ENCODE measurements around the gene KDM2A.

Gene KDM2A

DNA sequence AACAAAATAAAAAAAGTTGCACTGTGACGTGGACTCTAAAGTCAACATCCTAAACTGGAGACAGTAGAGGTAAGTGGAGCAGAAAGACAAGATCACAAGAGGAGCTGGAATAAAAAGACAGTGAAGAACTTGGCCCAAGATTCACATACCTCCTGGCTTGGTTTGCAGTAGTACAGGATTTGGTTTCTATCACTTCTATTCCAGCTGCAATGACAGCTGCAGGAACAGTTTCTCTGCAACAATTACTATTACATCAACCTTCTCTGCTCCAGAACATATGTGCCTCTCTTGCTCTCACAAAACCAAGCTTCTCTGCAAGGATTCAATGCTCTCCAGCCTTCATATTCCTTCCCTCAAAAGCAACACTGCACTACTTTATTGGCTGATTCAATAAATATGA is 7.8 kb upstream of the KDM2A start:
- Histone ChIP-seq H3K9ac (ENCODE audit: low read depth, low read length, poor library complexity) (no peak overlapping the region), H3K18ac (ENCODE audit: low read length) (no peak overlapping the region), H3K27ac (replicated peaks; ENCODE audit: low read length) (no peak overlapping the region), H3K23ac (ENCODE audit: low read depth, low read length, poor library complexity) (no peak overlapping the region), H3K27me3 (ENCODE audit: control insufficient read depth in 3 of 3, insufficient read depth in 3 of 3, low read depth in 1 of 3, low read length in 3 of 3) (peaks cover 0 to 12% (median 0%) of the 10 kb centered on the region in 3 experiments), H2BK15ac (ENCODE audit: low read length) (no peak overlapping the region), H2BK120ac (ENCODE audit: low read depth, low read length) (no peak overlapping the region), H2AK5ac (ENCODE audit: low read depth, low read length) (no peak overlapping the region), H3K36me3 (replicated peaks in 1 of 2; ENCODE audit: control insufficient read depth in 2 of 2, insufficient read depth in 2 of 2, low read length in 2 of 2) (no peaks in the 10 kb centered on the region), H4K91ac (ENCODE audit: low read depth, low read length, poor library complexity) (no peak overlapping the region), H3K4me3 (ENCODE audit: low read length in 2 of 2) (no peak overlapping the region), H3K79me1 (ENCODE audit: low read depth, low read length) (no peaks in the 10 kb centered on the region), H2BK5ac (ENCODE audit: low read length) (no peak overlapping the region), H3K9me3 (replicated peaks in 1 of 2; ENCODE audit: control insufficient read depth in 2 of 2, insufficient read depth in 1 of 2, low read depth in 1 of 2, low read length in 2 of 2) (no peaks in the 10 kb centered on the region), H3K14ac (ENCODE audit: low read length) (no peak overlapping the region), H2AFZ (ENCODE audit: low read length) (no peak overlapping the region), H2BK12ac (ENCODE audit: low read length) (no peak overlapping the region), H3K4me1 (ENCODE audit: control insufficient read depth in 2 of 2, insufficient read depth in 1 of 2, low read depth in 1 of 2, low read length in 2 of 2) (peaks cover 0 to 2% of the 10 kb centered on the region in 2 donors), H3K4ac (ENCODE audit: low read length) (no peak overlapping the region), H4K8ac (ENCODE audit: low read depth, low read length) (no peak overlapping the region), H3K4me2 (ENCODE audit: insufficient read depth, low read length, poor library complexity, severe bottlenecking) (no peak overlapping the region)
- DNase-seq (ENCODE audit: low spot score) = no peak
- WGBS, 2 donors (ENCODE audit: extremely low coverage in 2 of 2, insufficient read length in 2 of 2, insufficient replicate concordance in 1 of 2) = no CpG with 5 or more reads among the region's 1 CpG

DNA sequence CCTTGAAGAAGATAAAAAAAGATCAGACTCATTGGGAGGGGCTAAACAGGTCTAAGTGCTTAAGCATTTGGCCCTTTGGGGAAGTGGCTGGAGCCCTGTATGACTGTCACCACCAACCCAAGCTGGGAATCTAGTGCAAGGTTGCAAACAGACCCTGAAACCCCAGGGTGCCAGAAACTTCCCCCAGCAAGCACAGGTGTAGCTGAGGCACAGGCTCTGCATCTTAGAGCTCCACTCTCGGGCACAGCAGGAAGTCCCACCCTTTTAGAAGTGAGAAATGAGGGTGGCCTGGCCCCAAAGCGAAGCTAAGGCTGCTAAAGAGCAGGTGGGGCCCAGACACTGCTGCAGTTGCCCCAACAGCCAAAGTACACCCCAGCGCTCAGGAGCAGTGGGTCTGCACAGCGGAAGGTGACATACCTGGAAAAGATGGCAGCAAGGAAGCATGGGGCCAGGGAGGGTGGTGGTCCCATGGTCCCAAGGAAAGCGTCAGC is 5.8 kb upstream of the KDM2A start:
- no peak for DNase-seq (ENCODE audit: low spot score)
- no CpG with 5 or more reads among the region's 5 CpGs for WGBS, 2 donors (ENCODE audit: extremely low coverage in 2 of 2, insufficient read length in 2 of 2, insufficient replicate concordance in 1 of 2)
- peaks cover 4 to 5% of the 10 kb centered on the region in 2 donors for H3K4me1 ChIP-seq (ENCODE audit: control insufficient read depth in 2 of 2, insufficient read depth in 1 of 2, low read depth in 1 of 2, low read length in 2 of 2)

GRCh38 chr11:67114275-67114896 is 4.7 kb upstream of the KDM2A start:
- Histone ChIP-seq H3K4me3 (ENCODE audit: low read length in 2 of 2) (no peak overlapping the region), H3K4me1 (ENCODE audit: control insufficient read depth in 2 of 2, insufficient read depth in 1 of 2, low read depth in 1 of 2, low read length in 2 of 2) (peaks cover 4 to 5% of the 10 kb centered on the region in 2 donors), H3K27ac (replicated peaks; ENCODE audit: low read length) (no peak overlapping the region), H2BK12ac (ENCODE audit: low read length) (no peak overlapping the region), H3K23ac (ENCODE audit: low read depth, low read length, poor library complexity) (no peak overlapping the region), H3K9me3 (replicated peaks in 1 of 2; ENCODE audit: control insufficient read depth in 2 of 2, insufficient read depth in 1 of 2, low read depth in 1 of 2, low read length in 2 of 2) (no peaks in the 10 kb centered on the region), H2AK5ac (ENCODE audit: low read depth, low read length) (no peak overlapping the region), H3K9ac (ENCODE audit: low read depth, low read length, poor library complexity) (no peak overlapping the region), H3K18ac (ENCODE audit: low read length) (no peak overlapping the region), H3K36me3 (replicated peaks in 1 of 2; ENCODE audit: control insufficient read depth in 2 of 2, insufficient read depth in 2 of 2, low read length in 2 of 2) (no peaks in the 10 kb centered on the region), H3K79me1 (ENCODE audit: low read depth, low read length) (peaks cover 2% of the 10 kb centered on the region), H3K27me3 (ENCODE audit: control insufficient read depth in 3 of 3, insufficient read depth in 3 of 3, low read depth in 1 of 3, low read length in 3 of 3) (peaks cover 0 to 12% (median 0%) of the 10 kb centered on the region in 3 experiments), H4K91ac (ENCODE audit: low read depth, low read length, poor library complexity) (no peak overlapping the region), H3K4me2 (ENCODE audit: insufficient read depth, low read length, poor library complexity, severe bottlenecking) (no peak overlapping the region), H2BK15ac (ENCODE audit: low read length) (no peak overlapping the region), H2BK120ac (ENCODE audit: low read depth, low read length) (no peak overlapping the region), H2AFZ (ENCODE audit: low read length) (no peak overlapping the region), H4K8ac (ENCODE audit: low read depth, low read length) (no peak overlapping the region), H3K4ac (ENCODE audit: low read length) (no peak overlapping the region), H2BK5ac (ENCODE audit: low read length) (no peak overlapping the region), H3K14ac (ENCODE audit: low read length) (no peak overlapping the region)
- DNase-seq (ENCODE audit: low spot score) = no peak
- no CpG with 5 or more reads among the region's 10 CpGs for WGBS, 2 donors (ENCODE audit: extremely low coverage in 2 of 2, insufficient read length in 2 of 2, insufficient replicate concordance in 1 of 2)

More for the DNA sequence above, 5.8 kb upstream of the KDM2A start:
- Histone ChIP-seq H3K36me3 (replicated peaks in 1 of 2; ENCODE audit: control insufficient read depth in 2 of 2, insufficient read depth in 2 of 2, low read length in 2 of 2) (no peaks in the 10 kb centered on the region), H3K27ac (replicated peaks; ENCODE audit: low read length) (no peak overlapping the region), H2BK5ac (ENCODE audit: low read length) (no peak overlapping the region), H2AK5ac (ENCODE audit: low read depth, low read length) (peak overlapping the region; percentile 28), H2AFZ (ENCODE audit: low read length) (no peak overlapping the region), H3K9ac (ENCODE audit: low read depth, low read length, poor library complexity) (no peak overlapping the region), H2BK12ac (ENCODE audit: low read length) (peak overlapping the region; percentile 14), H3K14ac (ENCODE audit: low read length) (no peak overlapping the region), H3K79me1 (ENCODE audit: low read depth, low read length) (peaks cover 2% of the 10 kb centered on the region), H3K27me3 (ENCODE audit: control insufficient read depth in 3 of 3, insufficient read depth in 3 of 3, low read depth in 1 of 3, low read length in 3 of 3) (peaks cover 0 to 12% (median 0%) of the 10 kb centered on the region in 3 experiments), H4K91ac (ENCODE audit: low read depth, low read length, poor library complexity) (no peak overlapping the region), H3K23ac (ENCODE audit: low read depth, low read length, poor library complexity) (no peak overlapping the region), H2BK120ac (ENCODE audit: low read depth, low read length) (no peak overlapping the region), H3K4me3 (ENCODE audit: low read length in 2 of 2) (no peak overlapping the region), H3K9me3 (replicated peaks in 1 of 2; ENCODE audit: control insufficient read depth in 2 of 2, insufficient read depth in 1 of 2, low read depth in 1 of 2, low read length in 2 of 2) (no peaks in the 10 kb centered on the region), H4K8ac (ENCODE audit: low read depth, low read length) (no peak overlapping the region), H3K18ac (ENCODE audit: low read length) (no peak overlapping the region), H3K4me2 (ENCODE audit: insufficient read depth, low read length, poor library complexity, severe bottlenecking) (no peak overlapping the region), H3K4ac (ENCODE audit: low read length) (no peak overlapping the region), H2BK15ac (ENCODE audit: low read length) (peak overlapping the region; percentile 25)

GRCh38 chr11:67116758-67117105 is 2.3 kb upstream of the KDM2A start:
- no peak overlapping the region for H2BK15ac ChIP-seq (ENCODE audit: low read length)
- peaks cover 0 to 4% (median 0%) of the 10 kb centered on the region in 3 experiments for H3K27me3 ChIP-seq (ENCODE audit: control insufficient read depth in 3 of 3, insufficient read depth in 3 of 3, low read depth in 1 of 3, low read length in 3 of 3)
- no peak overlapping the region for H4K91ac ChIP-seq (ENCODE audit: low read depth, low read length, poor library complexity)
- H3K4me2 ChIP-seq (ENCODE audit: insufficient read depth, low read length, poor library complexity, severe bottlenecking) = no peak overlapping the region
- H3K36me3 ChIP-seq (replicated peaks in 1 of 2; ENCODE audit: control insufficient read depth in 2 of 2, insufficient read depth in 2 of 2, low read length in 2 of 2) = peaks cover 0 to under 1% of the 10 kb centered on the region in 2 donors
- no peak overlapping the region for H2BK120ac ChIP-seq (ENCODE audit: low read depth, low read length)
- H3K79me1 ChIP-seq (ENCODE audit: low read depth, low read length) = peaks cover 8% of the 10 kb centered on the region
- H3K14ac ChIP-seq (ENCODE audit: low read length) = no peak overlapping the region
- no peak overlapping the region for H3K9ac ChIP-seq (ENCODE audit: low read depth, low read length, poor library complexity)
- H3K23ac ChIP-seq (ENCODE audit: low read depth, low read length, poor library complexity) = no peak overlapping the region
- no peak overlapping the region for H3K4me3 ChIP-seq (ENCODE audit: low read length in 2 of 2)
- no peak overlapping the region for H4K8ac ChIP-seq (ENCODE audit: low read depth, low read length)
- peaks cover 4 to 8% of the 10 kb centered on the region in 2 donors for H3K4me1 ChIP-seq (ENCODE audit: control insufficient read depth in 2 of 2, insufficient read depth in 1 of 2, low read depth in 1 of 2, low read length in 2 of 2)
- peak overlapping the region; percentile 73 for H2AFZ ChIP-seq (ENCODE audit: low read length)
- no CpG with 5 or more reads among the region's 3 CpGs for WGBS, 2 donors (ENCODE audit: extremely low coverage in 2 of 2, insufficient read length in 2 of 2, insufficient replicate concordance in 1 of 2)
- no peaks in the 10 kb centered on the region for H3K9me3 ChIP-seq (replicated peaks in 1 of 2; ENCODE audit: control insufficient read depth in 2 of 2, insufficient read depth in 1 of 2, low read depth in 1 of 2, low read length in 2 of 2)
- H2BK5ac ChIP-seq (ENCODE audit: low read length) = no peak overlapping the region
- H2AK5ac ChIP-seq (ENCODE audit: low read depth, low read length) = no peak overlapping the region
- DNase-seq (ENCODE audit: low spot score) = no peak
- H3K18ac ChIP-seq (ENCODE audit: low read length) = no peak overlapping the region
- no peak overlapping the region for H2BK12ac ChIP-seq (ENCODE audit: low read length)
- no peak overlapping the region for H3K27ac ChIP-seq (replicated peaks; ENCODE audit: low read length)
- H3K4ac ChIP-seq (ENCODE audit: low read length) = no peak overlapping the region
